Cardiac septum (tissue), 1 donor: ENCODE data around the gene ELAVL2. TPM values are rescaled to one million over a fixed set of nuclear protein-coding genes. Genes with fewer than 3 reads are reported as not detected.

Experiments used
- DNase-seq: peaks from one replicate; pipeline ENCODE4 v3.0.0-alpha.2; 2020; ENCODE audit warnings: low spot score
- intact Hi-C: fragments of 100-400 bp; cut with DNase I; formaldehyde crosslinking; loops from one replicate; pipeline ENCODE4 v1.14.0; 2022
- total RNA-seq: library from RNA; stranded (reverse); fragmentation: NEBNext Ultra II Directional; extraction: Animal tissue kit (Norgen Biotek cat#: 25700); gene quantifications from one replicate; pipeline ENCODE4 v1.2.1, GENCODE V29; 2021
- donor health status: DM: no; HTN: no; CAD: no.

ELAVL2 gene
- total RNA-seq, 1 donor from 2014 or later = 0.32 TPM

DNA sequence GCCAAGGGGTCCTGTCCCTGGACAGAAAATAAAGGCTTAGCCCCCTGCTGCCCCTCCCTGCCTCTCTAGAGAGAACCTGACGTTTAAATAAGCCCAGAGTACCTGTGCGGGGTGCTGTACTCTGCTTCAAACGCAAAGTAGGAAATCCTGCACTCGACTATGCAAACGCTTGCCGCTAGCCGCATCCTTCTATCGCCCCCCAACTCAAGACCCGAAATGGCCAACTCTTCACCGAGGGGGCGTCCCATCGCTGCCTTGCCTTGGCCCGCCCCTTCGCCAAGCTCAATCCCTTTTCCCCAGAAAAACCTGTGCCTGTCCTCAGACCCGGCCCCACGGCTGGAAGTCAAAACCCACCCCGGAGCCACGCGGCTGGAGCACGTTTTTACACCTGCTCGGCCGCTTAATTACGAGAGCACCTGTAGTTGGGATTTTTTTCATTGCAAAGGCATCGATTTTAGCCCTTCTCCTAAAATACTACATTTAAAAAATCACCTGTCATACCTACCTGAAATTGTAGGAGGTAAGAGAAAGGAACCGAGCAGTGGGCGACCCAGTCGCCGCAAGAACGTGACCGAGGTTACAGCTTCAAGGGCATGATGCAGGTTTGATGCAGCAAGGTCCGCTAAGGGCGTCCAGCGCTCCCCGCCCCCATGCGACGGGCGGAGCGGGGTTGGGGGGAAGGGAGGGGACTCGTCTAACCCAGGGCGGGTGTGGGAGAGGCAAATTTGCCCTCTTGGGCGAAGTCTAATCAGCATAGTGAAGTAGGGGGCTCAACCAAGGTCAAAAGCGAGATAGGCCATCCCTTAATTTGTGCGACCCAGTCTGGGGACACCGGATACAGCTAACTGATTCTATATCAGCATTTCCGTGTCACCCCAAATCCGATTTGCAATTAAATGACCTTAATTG, 3.5 kb downstream of the ELAVL2 start:
- intact Hi-C loops = no loop called here
- DNase-seq = no peak

GRCh38 chr9:23821375-23822181, 4.5 kb downstream of the ELAVL2 start:
- DNase-seq = no peak
- intact Hi-C loops = no loop called here

DNA sequence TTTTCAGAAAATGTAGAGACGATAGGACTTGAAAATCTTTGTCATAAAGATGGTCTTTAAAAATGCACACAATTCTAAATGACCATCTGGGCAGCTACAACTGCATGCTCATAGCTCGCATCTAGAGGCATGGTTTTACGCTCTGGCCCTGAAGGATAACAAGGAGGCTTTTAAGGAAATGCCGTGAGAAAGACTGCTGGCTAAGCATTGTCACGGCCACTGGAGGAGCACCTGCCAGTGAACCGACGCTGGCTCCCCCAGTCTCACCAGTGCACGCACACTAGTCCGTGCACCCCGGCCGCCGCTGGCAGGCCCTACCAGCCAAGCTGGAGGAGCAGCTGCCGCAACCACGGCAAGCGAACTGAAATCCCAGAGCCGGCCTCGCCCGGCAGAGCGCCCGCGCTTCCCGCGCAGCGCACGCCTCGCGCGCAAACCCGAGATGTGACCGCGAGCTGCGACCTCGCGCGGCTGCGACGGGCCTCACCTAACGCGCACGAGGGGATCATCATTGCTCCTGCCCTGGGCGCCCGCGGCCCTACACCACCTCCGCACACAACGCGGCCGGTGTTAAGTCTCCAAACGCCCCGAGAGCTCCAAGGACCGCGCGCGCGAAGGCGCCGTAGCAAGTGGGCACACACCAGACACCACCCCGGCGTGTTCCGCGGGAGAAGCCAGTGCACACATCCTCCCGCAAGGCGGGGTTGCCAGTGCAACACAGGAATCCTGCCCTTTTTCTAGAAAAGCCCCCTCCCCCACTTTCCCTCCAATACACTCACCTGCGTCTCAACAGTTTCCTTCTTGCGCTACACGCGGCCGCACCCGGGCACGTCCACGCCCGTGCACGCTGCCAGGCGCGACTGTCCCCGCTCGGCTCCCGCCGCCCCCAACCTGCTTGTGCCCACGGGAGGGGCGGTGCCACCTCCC, 5.3 kb downstream of the ELAVL2 start:
- intact Hi-C loops = no loop called here
- DNase-seq = no peak

DNA sequence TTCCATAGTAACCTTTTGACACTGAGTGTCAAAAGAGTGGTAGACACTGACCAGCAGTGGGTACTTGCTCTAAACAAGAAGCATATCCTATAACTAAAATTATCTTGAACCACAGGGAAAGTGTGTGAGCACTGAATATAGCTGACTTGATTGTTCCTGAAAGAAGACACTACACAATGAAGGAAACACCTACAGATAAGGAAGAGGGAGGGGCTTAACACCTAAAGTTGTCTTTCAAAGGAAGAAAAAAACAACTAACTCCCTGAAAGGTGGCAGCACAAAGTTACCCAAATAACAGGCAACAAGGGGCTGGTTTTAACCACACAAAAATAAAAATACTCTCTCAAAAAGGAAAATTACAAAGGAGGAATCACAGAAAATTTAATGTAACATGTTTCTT, 6.6 kb downstream of the ELAVL2 start:
- intact Hi-C loops = no loop called here

GRCh38 chr9:23814243-23814642, 11.8 kb downstream of the ELAVL2 start:
- intact Hi-C loops = no loop called here
- DNase-seq = no peak

More for the DNA sequence above, 6.6 kb downstream of the ELAVL2 start:
- DNase-seq = no peak

GRCh38 chr9:23812673-23813072, 13.4 kb downstream of the ELAVL2 start:
- intact Hi-C loops = no loop called here
- DNase-seq = no peak

- no peak for DNase-seq
- intact Hi-C loops = no loop called here
These were observed 14.4 kb downstream of the ELAVL2 start for GRCh38 chr9:23811633-23812032.

- DNase-seq = no peak
- intact Hi-C loops = no loop called here
These were observed 22.8 kb downstream of the ELAVL2 start for GRCh38 chr9:23803216-23803615.

- DNase-seq = no peak
- intact Hi-C loops = no loop called here
These were observed 24.5 kb downstream of the ELAVL2 start for GRCh38 chr9:23801523-23801922.

DNA sequence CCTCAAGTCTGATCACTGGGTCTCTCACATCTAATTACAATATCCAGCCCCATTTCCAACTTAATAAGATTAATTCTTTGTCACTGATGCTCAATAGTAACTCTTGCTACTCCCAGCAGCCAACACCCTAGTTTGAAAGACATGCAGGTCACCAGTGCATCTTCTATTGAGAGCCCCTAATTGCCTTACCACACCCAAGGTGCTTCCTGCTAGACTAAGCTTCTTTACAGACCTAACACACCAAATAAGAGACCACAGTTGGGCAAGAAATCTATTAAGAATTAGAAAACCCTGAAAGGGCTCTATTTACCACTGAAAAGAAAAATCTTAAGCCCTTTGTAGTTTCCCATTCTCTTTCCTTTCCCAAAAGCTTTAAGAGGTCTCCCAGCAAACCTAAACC, 26.5 kb downstream of the ELAVL2 start:
- no peak for DNase-seq
- intact Hi-C loops = no loop called here

GRCh38 chr9:23798325-23798724, 27.7 kb downstream of the ELAVL2 start:
- DNase-seq = no peak
- intact Hi-C loops = no loop called here

- intact Hi-C loops = no loop called here
- no peak for DNase-seq
These were observed 29.8 kb downstream of the ELAVL2 start for GRCh38 chr9:23796209-23796608.

DNA sequence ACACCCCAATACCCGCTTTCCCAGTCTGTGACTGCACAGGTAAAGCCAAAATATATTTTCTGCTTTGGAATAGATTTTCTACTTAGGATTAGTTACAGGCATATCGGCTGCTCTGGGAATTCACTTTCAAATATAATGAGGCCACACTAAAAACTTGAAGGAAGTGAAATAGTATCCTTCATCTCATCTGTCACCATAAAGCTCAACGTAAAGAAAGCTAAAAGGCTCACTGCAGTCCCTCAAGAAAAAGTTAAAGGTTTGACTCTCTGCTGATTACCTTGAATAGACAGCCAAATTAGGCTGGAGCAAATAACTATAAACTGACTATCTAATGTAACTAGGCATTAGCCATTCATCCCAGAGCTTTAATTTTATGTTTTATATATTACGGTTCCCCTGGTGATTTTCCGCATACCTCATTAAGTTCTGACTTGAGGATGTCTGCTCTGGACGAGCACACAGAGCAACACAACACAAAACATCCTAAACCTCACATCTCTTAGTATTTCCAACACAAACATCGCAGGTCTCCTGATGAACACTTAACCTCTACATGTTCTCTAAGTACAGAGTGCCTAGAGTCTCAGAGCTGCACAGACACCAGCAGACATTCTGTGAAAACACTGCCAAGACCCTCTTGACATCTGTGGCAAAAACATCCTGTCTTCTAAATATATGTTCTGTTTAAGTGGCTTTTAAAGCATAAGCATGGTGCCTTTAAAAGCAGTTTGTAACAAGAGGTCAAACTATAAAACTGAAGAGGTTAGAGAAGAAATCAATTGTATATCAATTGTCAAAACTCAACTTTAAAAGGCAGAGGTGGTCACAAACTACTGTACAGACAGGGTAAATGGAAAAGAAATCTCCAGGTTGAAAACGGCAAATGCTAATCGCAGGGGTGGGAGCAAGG, 35.4 kb downstream of the ELAVL2 start:
- intact Hi-C loops = no loop called here
- DNase-seq = no peak

DNA sequence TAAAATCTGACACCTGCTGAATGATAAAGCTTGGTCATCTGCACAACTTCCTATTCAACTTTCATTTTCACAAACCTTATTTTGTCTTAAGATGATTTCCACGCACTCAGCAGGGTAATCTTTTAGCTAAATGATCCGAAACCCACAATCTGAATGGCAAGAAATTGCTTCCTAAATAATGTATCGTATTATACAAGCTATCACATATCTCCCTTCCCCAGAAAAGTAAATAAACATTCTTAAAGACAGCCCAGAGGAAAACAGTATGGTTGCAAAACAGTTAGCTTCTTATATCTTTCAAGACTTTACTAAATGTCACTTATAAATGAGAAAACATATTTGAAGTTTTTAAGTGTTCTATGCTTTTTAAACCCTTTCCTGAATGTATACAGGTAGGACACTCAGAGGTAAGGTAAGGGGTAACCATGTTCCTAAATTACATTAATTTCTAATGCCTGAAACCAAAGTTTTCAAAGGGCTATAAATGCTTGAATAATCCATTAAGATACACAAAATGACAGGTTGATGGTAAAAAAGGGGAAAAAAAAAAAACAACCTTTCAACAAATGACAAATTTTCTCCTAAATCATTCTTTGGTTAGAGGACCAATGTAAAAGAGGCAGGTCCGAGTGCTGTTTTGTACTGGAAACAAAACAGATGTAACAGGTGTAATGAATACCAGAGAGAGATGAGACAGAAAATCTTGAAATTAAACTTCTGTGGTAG, 36.3 kb downstream of the ELAVL2 start:
- intact Hi-C loops = no loop called here
- DNase-seq = no peak

DNA sequence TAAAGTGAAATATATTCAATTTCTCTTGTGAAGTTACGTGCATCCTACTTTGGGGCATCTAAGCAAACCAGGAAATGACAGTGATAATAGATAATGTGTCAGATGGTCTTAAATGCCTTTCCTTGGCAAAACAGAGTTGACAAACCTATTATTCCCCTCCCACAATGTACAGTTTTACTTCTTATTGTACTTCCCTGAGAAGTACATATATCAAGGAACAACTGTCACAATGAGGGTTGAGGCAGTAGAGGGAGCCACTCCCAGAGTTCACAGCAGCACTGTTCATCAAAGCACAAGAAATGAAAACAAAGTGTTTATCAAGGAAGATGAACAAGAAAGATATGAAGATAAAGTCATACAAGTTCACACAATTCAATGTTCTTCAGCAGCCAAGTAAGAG, 41.1 kb downstream of the ELAVL2 start:
- intact Hi-C loops = no loop called here
- no peak for DNase-seq

DNA sequence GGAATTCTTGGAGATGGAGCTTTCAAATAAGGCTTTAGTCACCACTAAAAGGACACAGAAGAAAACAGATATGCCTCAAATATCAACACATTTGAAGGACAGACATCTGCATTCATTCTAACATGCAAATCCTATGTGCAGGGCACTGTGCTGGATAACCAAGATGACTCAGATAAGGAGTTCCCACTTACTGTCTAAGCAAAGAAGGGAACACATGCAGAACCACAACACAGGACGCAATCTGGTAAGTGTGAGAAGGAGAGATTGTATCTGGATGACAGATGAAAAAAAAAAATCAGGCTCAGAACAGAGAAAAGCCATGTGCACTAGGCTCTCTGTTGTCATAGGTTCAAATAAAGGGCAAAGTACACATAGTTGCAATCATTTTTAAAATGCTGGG, 42.5 kb downstream of the ELAVL2 start:
- no peak for DNase-seq
- intact Hi-C loops = no loop called here

DNA sequence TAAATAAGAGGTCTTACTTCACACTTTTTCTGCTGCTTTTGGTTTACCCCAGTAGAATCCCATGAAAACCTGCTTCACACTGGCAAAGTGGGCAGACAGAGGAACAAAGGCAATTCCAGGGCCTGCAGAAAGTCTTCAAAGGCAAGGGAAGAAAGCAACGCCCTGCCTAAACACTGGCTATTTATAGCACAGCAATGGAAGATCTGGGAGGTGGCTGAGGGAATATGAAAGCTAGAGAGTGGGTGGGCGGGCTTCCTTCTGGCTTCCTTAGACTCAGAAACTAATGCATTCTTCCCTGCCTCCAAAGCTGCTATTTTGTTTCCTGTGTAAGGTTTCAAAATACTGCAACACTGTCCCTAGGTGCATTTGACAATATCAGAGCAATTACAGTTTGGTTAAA, 46.8 kb downstream of the ELAVL2 start:
- no peak for DNase-seq
- intact Hi-C loops = no loop called here

DNA sequence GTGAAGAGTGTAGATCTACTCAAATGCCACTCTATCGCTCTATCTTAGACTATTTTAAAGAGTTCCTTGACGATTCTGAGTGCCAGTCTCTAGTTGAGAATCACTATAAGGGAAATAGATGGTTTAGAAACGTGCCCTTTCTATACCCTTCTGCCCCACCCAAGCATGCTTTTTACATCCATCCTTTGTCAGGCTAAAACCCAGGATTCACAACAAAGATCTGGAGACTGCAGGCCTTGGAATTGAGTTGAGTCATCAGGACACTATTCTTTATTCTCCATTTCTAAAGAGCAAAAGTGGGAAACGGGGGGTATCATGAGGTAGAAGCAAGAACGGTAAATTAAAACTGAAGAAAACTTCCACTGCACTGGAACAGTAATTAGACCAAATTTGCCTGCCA, 48.7 kb downstream of the ELAVL2 start:
- DNase-seq = no peak
- intact Hi-C loops = no loop called here
